ENCODE data around the gene TBC1D22B. TPM values are rescaled to one million over a fixed set of nuclear protein-coding genes. Genes with fewer than 3 reads are reported as not detected.
A peak's percentile ranks its signal among the peaks of the same experiment; 100 is the strongest.

TBC1D22B gene
- total and polyA plus RNA-seq, 2 experiments from 2014 or later: 9.1 to 19.9 TPM

GRCh38 chr6:37353761-37354525 is 96.4 kb downstream of the TBC1D22B start, which contains the start of gene RNF8:
Gene RNF8 (plus strand): TSS chr6:37353983. CDS start chr6:37354165, 182 bp downstream.
- no peaks in the 10 kb centered on the region; the same call in 2 of the 3 replicates for H3K9me3 Mint-ChIP-seq
- peaks cover 47% of the 10 kb centered on the region for H3K79me2 ChIP-seq (replicated peaks; ENCODE audit: insufficient read depth)

GRCh38 chr6:37354526-37355384 is 97.2 kb downstream of the TBC1D22B start:
- Histone ChIP-seq H3K9me2 (ENCODE audit: insufficient read depth) (no peaks in the 10 kb centered on the region), H4K20me1 (replicated peaks; ENCODE audit: insufficient read depth) (peaks cover 31% of the 10 kb centered on the region)
- DNase-seq (ENCODE audit: low spot score): peak; percentile 50

More at GRCh38 chr6:37353761-37354525, 96.4 kb downstream of the TBC1D22B start, which contains the start of gene RNF8:
- Histone ChIP-seq H3K36me3 (ENCODE audit: insufficient read depth) (no peaks in the 10 kb centered on the region), H3K4me1 (ENCODE audit: insufficient read depth) (peaks cover 31% of the 10 kb centered on the region), H4K20me1 (replicated peaks; ENCODE audit: insufficient read depth) (peaks cover 23% of the 10 kb centered on the region), H2AFZ (peak within 1 kb of the TSS; percentile 94), H3K4me2 (peak within 1 kb of the TSS; percentile 85), H3K27ac (ENCODE audit: low read depth) (peak within 1 kb of the TSS; percentile 92), H3K27me3 (ENCODE audit: insufficient read depth) (no peaks in the 10 kb centered on the region), H3F3A (replicated peaks; ENCODE audit: low read depth) (no peaks in the 10 kb centered on the region), H3K9me2 (ENCODE audit: insufficient read depth) (no peaks in the 10 kb centered on the region), H3K4me3 (peak within 1 kb of the TSS; percentile 84)
- Mint-ChIP-seq H3K27me3 (ENCODE audit: insufficient read depth, low read depth, poor library complexity) (peaks cover 6% of the 10 kb centered on the region), H3K27ac (peak within 1 kb of the TSS; percentile 86), H3K4me1 (peaks cover 35% of the 10 kb centered on the region), H3K36me3 (ENCODE audit: low read depth) (no peaks in the 10 kb centered on the region; the same call in 1 of the 3 replicates), H3K4me3 (peak within 1 kb of the TSS; percentile 87)
- peak; percentile 92 for ATAC-seq
- peak; percentile 85 for TF ChIP-seq POLR2AphosphoS5 (IDR thresholded peaks at IDR 0.05; ENCODE audit: low read depth)
- TF ChIP-seq CREB1 (CRISPR knock-in tag; IDR thresholded peaks at IDR 0.05; ENCODE audit: low read depth): peak; percentile 7; the same call in 1 of the 2 replicates
- TF ChIP-seq ZNF331 (CRISPR knock-in tag; IDR thresholded peaks at IDR 0.05; ENCODE audit: low read depth): no peak
- peak; percentile 96 for DNase-seq (ENCODE audit: low spot score)

GRCh38 chr6:37357288-37357687 is 99.7 kb downstream of the TBC1D22B start:
- no peak overlapping the region for H3K27ac Mint-ChIP-seq
- Histone ChIP-seq H3K79me2 (replicated peaks; ENCODE audit: insufficient read depth) (peaks cover 58% of the 10 kb centered on the region), H4K20me1 (replicated peaks; ENCODE audit: insufficient read depth) (peaks cover 43% of the 10 kb centered on the region), H3F3A (replicated peaks; ENCODE audit: low read depth) (no peaks in the 10 kb centered on the region), H3K9me2 (ENCODE audit: insufficient read depth) (no peaks in the 10 kb centered on the region), H3K36me3 (ENCODE audit: insufficient read depth) (no peaks in the 10 kb centered on the region; the same call in 1 of the 2 replicates), H3K27me3 (ENCODE audit: insufficient read depth) (no peaks in the 10 kb centered on the region), H3K4me3 (peak overlapping the region; percentile 18; the same call in 1 of the 2 replicates), H3K4me1 (ENCODE audit: insufficient read depth) (peaks cover 31% of the 10 kb centered on the region), H3K4me2 (peak overlapping the region; percentile 51), H2AFZ (no peak overlapping the region), H3K27ac (ENCODE audit: low read depth) (peak overlapping the region; percentile 70; the same call in 1 of the 2 replicates)
- H3K4me1 Mint-ChIP-seq: peaks cover 35% of the 10 kb centered on the region
- peaks cover 5% of the 10 kb centered on the region for H3K27me3 Mint-ChIP-seq (ENCODE audit: insufficient read depth, low read depth, poor library complexity)
- ATAC-seq (no peak), DNase-seq (ENCODE audit: low spot score) (peak; percentile 25)
- peaks cover 4% of the 10 kb centered on the region; the same call in 2 of the 3 replicates for H3K36me3 Mint-ChIP-seq (ENCODE audit: low read depth)
- H3K9me3 Mint-ChIP-seq: no peaks in the 10 kb centered on the region; the same call in 2 of the 3 replicates
- no peak overlapping the region for H3K4me3 Mint-ChIP-seq
- TF ChIP-seq NANOG (IDR thresholded peaks at IDR 0.05; ENCODE audit: borderline replicate concordance): no peak
- no peak for TF ChIP-seq STAT1 (IDR thresholded peaks at IDR 0.05; ENCODE audit: unreplicated experiment)
- no peak for TF ChIP-seq ZNF331 (CRISPR knock-in tag; IDR thresholded peaks at IDR 0.05; ENCODE audit: low read depth)
- no peak for TF ChIP-seq EZH2phosphoT487 (IDR thresholded peaks at IDR 0.05; ENCODE audit: unreplicated experiment)
- no peak for TF ChIP-seq REST (IDR thresholded peaks at IDR 0.05; ENCODE audit: unreplicated experiment)
- TF ChIP-seq JUNB (IDR thresholded peaks at IDR 0.05; ENCODE audit: unreplicated experiment): no peak

More at GRCh38 chr6:37354526-37355384, 97.2 kb downstream of the TBC1D22B start:
- Mint-ChIP-seq H3K4me3 (peak overlapping the region; percentile 87), H3K27me3 (ENCODE audit: insufficient read depth, low read depth, poor library complexity) (peaks cover 6% of the 10 kb centered on the region), H3K4me1 (peaks cover 35% of the 10 kb centered on the region), H3K9me3 (no peaks in the 10 kb centered on the region; the same call in 2 of the 3 replicates), H3K27ac (no peak overlapping the region; the same call in 1 of the 2 replicates), H3K36me3 (ENCODE audit: low read depth) (no peaks in the 10 kb centered on the region; the same call in 1 of the 3 replicates)
- peaks cover 31% of the 10 kb centered on the region for H3K4me1 ChIP-seq (ENCODE audit: insufficient read depth)
- H3K4me3 ChIP-seq: peak overlapping the region; percentile 84
- H3K27ac ChIP-seq (ENCODE audit: low read depth): peak overlapping the region; percentile 92; the same call in 1 of the 2 replicates
- no peaks in the 10 kb centered on the region for H3K36me3 ChIP-seq (ENCODE audit: insufficient read depth)
- H3K79me2 ChIP-seq (replicated peaks; ENCODE audit: insufficient read depth): peaks cover 52% of the 10 kb centered on the region
- peak; percentile 59 for ATAC-seq
- H3K4me2 ChIP-seq: peak overlapping the region; percentile 85
- no peak for TF ChIP-seq POLR2AphosphoS5 (IDR thresholded peaks at IDR 0.05; ENCODE audit: low read depth)
- peak overlapping the region; percentile 94 for H2AFZ ChIP-seq
- no peaks in the 10 kb centered on the region for H3K27me3 ChIP-seq (ENCODE audit: insufficient read depth)
- no peaks in the 10 kb centered on the region for H3F3A ChIP-seq (replicated peaks; ENCODE audit: low read depth)
